GM21381 (cell line): ENCODE data around the gene TWIST2.

Experiments
- ATAC-seq: cut with Tn5 transposase; IDR thresholded peaks from one replicate; pipeline ENCODE4 v1.9.1; 2021; ENCODE audit warnings: mild to moderate bottlenecking, moderate library complexity; ENCODE audit not compliant: unreplicated experiment

Gene TWIST2

GRCh38 chr2:238902285-238902684, 54.4 kb downstream of the TWIST2 start:
- no peak for ATAC-seq

DNA sequence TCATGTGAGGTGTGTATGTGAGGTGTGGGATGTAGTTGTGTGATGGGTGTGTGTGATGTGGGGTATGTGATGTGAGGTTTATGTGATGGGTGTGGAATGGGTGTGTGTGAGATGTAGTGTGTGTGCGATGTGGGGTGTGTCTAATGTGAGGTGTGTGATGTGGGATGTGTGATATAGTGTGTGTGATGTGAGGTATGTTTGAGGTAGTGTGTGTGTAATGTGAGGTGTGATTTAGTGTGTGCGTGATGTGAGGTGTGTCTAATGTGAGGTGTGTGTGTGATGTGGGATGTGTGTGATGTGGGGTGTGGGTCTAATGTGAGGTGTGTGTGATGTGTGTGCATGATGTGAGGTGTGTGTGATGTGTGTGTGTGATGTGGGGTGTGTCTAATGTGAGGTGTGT, 55.3 kb downstream of the TWIST2 start:
- ATAC-seq = no peak

GRCh38 chr2:238904177-238904576, 56.3 kb downstream of the TWIST2 start:
- ATAC-seq = no peak

DNA sequence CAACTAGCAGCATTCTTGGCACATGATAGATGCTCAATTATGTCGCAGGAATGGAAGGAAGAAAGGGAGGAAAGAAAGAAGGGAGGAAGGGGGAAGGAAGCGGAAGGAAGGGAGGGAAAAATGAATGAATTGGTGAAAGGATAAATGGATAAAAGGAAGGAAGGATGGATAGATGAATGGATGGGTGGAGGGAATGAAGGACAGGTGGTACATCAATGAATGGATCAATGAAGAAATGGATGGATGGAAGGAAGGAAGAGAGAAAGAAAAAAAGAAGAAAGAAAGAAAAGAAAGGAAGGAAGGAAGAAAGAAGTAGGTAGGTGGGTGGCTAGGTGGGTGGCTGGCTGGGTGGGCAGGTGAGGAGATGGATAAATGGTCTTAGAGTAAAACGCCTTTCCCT, 56.8 kb downstream of the TWIST2 start:
- no peak for ATAC-seq

DNA sequence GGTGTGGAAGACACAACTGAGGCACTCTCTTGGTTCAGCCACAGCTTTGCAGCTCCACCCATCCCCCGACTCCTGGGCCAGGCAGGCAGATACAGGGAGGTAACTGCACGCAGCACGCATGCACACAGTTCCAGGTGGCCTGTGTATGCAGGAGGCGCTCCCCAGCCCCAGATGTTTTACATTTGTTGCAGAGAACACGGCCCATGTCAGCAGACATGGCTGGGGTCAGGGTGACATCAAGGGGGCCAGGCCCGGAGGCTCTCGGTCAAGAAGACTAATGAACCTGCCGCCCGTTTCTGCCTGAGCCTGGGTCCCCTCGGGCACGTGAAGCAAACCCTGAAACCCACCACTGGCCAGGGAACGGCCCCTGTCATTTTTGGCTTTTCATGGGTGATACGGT, 57.3 kb downstream of the TWIST2 start:
- ATAC-seq = no peak

- no peak for ATAC-seq
Measured at GRCh38 chr2:238905644-238906043, 57.8 kb downstream of the TWIST2 start.

DNA sequence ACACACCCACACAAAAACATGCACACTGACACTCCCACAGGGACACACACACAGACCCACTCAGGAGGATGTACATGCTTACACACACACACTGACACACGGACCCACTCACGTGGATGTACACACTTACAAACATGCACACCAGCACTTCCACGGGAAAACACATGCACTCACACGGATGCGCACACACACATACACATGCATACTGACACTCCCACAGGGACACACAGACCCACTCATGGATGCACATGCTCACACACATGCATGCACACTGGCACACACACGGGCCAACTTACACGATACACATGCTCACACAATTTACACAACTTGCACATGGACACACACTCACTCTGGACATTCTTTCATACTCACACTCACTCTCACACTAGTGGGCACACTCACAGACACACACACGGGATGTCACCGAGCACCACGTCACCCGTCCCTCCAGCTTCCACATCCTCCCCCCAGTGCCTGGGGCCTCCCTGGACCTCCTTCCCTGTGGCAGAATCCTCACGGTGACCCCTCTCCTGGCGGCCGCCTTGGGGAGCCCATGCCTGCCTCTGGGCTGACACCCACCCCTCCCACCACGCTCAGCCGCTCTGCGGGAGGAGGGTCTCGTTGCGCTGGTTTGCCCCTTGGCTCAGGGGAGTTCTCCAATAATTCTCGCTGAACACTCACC, 58.5 kb downstream of the TWIST2 start:
- ATAC-seq = no peak

GRCh38 chr2:238906936-238907716, 59.2 kb downstream of the TWIST2 start:
- no peak for ATAC-seq

DNA sequence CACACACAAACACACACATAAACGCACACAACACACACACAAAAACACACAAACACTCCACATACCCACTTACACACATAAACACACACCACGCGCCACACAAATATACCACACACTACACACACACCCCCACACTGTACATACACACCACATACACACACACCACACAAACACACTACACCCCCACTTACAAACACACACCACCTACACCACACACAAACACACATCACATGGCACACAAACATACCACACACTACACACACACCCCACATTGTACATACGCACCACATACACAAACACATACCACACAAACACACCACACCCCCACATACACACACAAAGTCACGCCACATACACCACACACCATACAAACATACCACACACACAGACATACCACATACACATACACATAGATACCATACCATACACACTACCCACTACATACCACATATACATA, 59.9 kb downstream of the TWIST2 start:
- ATAC-seq = no peak

GRCh38 chr2:238908960-238909951, 61.4 kb downstream of the TWIST2 start:
- no peak for ATAC-seq

GRCh38 chr2:238910751-238911351, 63.0 kb downstream of the TWIST2 start:
- ATAC-seq = no peak

DNA sequence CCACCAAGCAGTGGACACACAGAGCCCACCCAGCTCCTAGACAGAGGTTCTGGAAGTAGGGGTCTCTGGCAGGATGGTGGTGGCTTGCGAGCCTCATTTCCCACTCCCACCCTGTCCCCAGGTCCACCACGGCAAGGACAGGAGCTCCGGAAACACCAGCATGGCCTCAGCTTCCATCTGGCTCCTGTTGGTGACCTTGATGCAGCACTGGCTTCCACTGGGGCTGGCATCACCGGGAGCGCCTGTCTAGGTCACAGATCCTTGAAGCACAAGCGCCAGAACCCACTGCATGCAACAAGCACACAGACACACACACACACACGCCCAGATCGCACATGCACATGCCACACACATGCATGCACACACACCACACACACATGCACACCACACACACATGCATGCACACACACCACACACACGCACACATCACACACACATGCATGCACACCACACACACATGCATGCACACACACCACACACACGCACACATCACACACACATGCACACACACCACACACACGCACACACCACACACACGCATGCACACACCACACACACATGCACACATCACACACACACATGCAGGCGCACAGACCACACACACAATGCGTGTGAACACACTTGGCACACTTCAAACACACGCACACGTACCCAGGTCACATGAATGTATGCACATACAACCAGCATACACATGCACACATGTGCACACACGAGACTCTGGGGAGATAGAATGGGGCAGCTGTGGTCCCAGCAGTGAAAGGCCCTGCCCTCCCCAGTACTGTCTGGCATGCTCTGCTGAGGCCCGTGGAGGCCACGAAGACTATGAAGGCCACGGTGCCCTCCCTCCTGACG, 63.7 kb downstream of the TWIST2 start:
- ATAC-seq = no peak

GRCh38 chr2:238912228-238912915, 64.5 kb downstream of the TWIST2 start:
- no peak for ATAC-seq

- no peak for ATAC-seq
Measured at GRCh38 chr2:238912916-238913875, 65.3 kb downstream of the TWIST2 start.

- no peak for ATAC-seq
Measured at GRCh38 chr2:238913931-238914647, 66.2 kb downstream of the TWIST2 start.

GRCh38 chr2:238914648-238915015, 66.7 kb downstream of the TWIST2 start:
- no peak for ATAC-seq

- ATAC-seq = no peak
Measured at GRCh38 chr2:238915196-238915595, 67.3 kb downstream of the TWIST2 start.

DNA sequence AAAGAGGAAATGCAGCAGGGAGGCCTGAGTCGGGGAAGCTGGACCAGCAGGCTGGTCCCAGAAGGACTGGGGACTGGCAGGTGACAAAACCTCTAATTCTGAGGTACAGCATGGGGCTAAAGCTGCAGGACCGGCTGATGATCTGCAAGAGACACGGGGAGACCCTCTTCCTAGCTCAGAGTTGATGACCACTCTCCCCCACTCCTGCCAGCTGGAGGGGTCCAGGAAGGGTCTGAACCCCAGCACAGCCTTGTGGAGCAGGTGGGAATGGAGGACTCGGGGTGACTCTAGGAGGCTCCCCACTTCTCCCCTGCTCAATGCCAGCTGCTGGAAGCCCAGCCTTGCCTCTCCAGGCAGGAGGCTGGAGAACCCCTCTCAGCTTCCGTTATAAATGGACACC, 67.7 kb downstream of the TWIST2 start:
- ATAC-seq = no peak
